ENCODE measurements around the gene PPP1R13B.

GRCh38 chr14:103818870-103819269 lies 28.5 kb downstream of the PPP1R13B start:
- TF ChIP-seq CTCF (IDR thresholded peaks at IDR 0.05) (no peak), POLR2A (IDR thresholded peaks at IDR 0.05) (no peak)

All from esophagus squamous epithelium (tissue), 4 donors.